IMR-90 (cell line): Measurements from ENCODE around the gene IL1RAP. TPM values are rescaled to one million over a fixed set of nuclear protein-coding genes. Genes with fewer than 3 reads are reported as not detected.

Experiments
- ATAC-seq: fragments of 200-7000 bp; cut with Tn5 transposase; 2 replicates; pipeline ENCODE4 v1.9.1; 2020; ENCODE audit warnings: low read depth, mild to moderate bottlenecking, moderate library complexity
- BruUV-seq: library from RNA; stranded (reverse); fragments of 400-500 nt; replicated peaks from 2 replicates; lab custom pipeline; 2021; lab: Mats Ljungman, UMichigan
- CTCF ChIA-PET: fragments of 300-600 bp; formaldehyde crosslinking; extraction: SDS; loops from one replicate; lab custom pipeline; 2021; ENCODE audit warnings: antibody characterized with exemption; lab: Yijun Ruan, JAX
- POLR2A ChIA-PET: fragments of 300-600 bp; sonication (Branson Sonifier 250); formaldehyde crosslinking; loops from one replicate; lab custom pipeline; 2022; ENCODE audit warnings: antibody characterized with exemption; ENCODE audit not compliant: unreplicated experiment; lab: Charles Lee
- DNase-seq: peaks from one replicate; pipeline ENCODE4 v3.0.0; 2013
- H2AFZ ChIP-seq: replicated peaks from 2 replicates; pipeline ENCODE3; 2013; ENCODE audit warnings: low read length, mild to moderate bottlenecking; ENCODE audit not compliant: poor library complexity
- H2AK5ac ChIP-seq: 2 replicates; pipeline ENCODE4 v1.6.1; 2013; ENCODE audit warnings: low read depth, low read length, inconsistent platforms
- H2AK9ac ChIP-seq: replicated peaks from 2 replicates; pipeline ENCODE3; 2013; ENCODE audit warnings: mild to moderate bottlenecking, low read depth, low read length, moderate library complexity; ENCODE audit not compliant: poor library complexity
- H2BK120ac ChIP-seq: 2 replicates; pipeline ENCODE4 v1.6.1; 2013; ENCODE audit warnings: low read depth, low read length, inconsistent platforms
- H2BK15ac ChIP-seq: 3 replicates; pipeline ENCODE4 v1.6.1; 2013; ENCODE audit warnings: low read depth, low read length, inconsistent platforms
- H2BK20ac ChIP-seq: 2 replicates; pipeline ENCODE4 v1.6.1; 2013; ENCODE audit warnings: low read depth, mild to moderate bottlenecking, inconsistent platforms, low read length, moderate library complexity
- H2BK5ac ChIP-seq: 2 replicates; pipeline ENCODE4 v1.6.1; 2013; ENCODE audit warnings: mild to moderate bottlenecking, low read depth, low read length, inconsistent platforms; ENCODE audit not compliant: poor library complexity, severe bottlenecking
- H3K14ac ChIP-seq: replicated peaks from 2 replicates; pipeline ENCODE4 v1.6.1; 2013; ENCODE audit warnings: low read depth, low read length, inconsistent platforms
- H3K18ac ChIP-seq: 2 replicates; pipeline ENCODE4 v1.6.1; 2013; ENCODE audit warnings: low read depth, low read length, control low read depth
- H3K23ac ChIP-seq: 2 replicates; pipeline ENCODE4 v1.6.1; 2013; ENCODE audit warnings: low read depth, low read length, inconsistent platforms
- H3K27ac ChIP-seq: 2 replicates; pipeline ENCODE4 v1.5.1; 2013; ENCODE audit warnings: mild to moderate bottlenecking, control low read depth, low read length; ENCODE audit not compliant: insufficient read depth
- H3K27me3 ChIP-seq: 2 replicates; pipeline ENCODE4 v1.6.1; 2013; ENCODE audit warnings: low read length; ENCODE audit not compliant: control insufficient read depth, insufficient read depth
- H3K36me3 ChIP-seq: 2 replicates; pipeline ENCODE4 v1.6.1; 2013; ENCODE audit warnings: low read length, mixed read lengths; ENCODE audit not compliant: control insufficient read depth, insufficient read depth
- H3K4ac ChIP-seq: 2 replicates; pipeline ENCODE4 v1.6.1; 2013; ENCODE audit warnings: low read depth, low read length, inconsistent platforms
- H3K4me1 ChIP-seq: 2 replicates; pipeline ENCODE4 v1.6.1; 2013; ENCODE audit warnings: low read length, mixed read lengths; ENCODE audit not compliant: control insufficient read depth, insufficient read depth
- H3K4me2 ChIP-seq: 2 replicates; pipeline ENCODE4 v1.6.1; 2013; ENCODE audit warnings: low read depth, mild to moderate bottlenecking, control low read depth, low read length, moderate library complexity
- H3K4me3 ChIP-seq: 2 replicates; pipeline ENCODE4 v1.5.1; 2013; ENCODE audit warnings: low read depth, mild to moderate bottlenecking, control low read depth, low read length, moderate library complexity; ENCODE audit not compliant: insufficient read depth
- H3K56ac ChIP-seq: 2 replicates; pipeline ENCODE4 v1.6.1; 2013; ENCODE audit warnings: low read length, inconsistent platforms; ENCODE audit not compliant: insufficient read depth; ENCODE audit errors: extremely low read depth
- H3K79me1 ChIP-seq, 2 experiments: 2 replicates each; pipeline ENCODE4 v1.6.1; 2013; ENCODE audit warnings: low read length in 2 of 2, inconsistent platforms in 1 of 2, low read depth in 1 of 2
- H3K9ac ChIP-seq: 2 replicates; pipeline ENCODE4 v1.6.1; 2013; ENCODE audit warnings: low read depth, low read length, control low read depth
- H3K9me1 ChIP-seq: 2 replicates; pipeline ENCODE4 v1.6.1; 2013; ENCODE audit warnings: low read length, inconsistent platforms; ENCODE audit not compliant: insufficient read depth
- H3K9me3 ChIP-seq: 2 replicates; pipeline ENCODE4 v1.6.1; 2013; ENCODE audit warnings: low read length; ENCODE audit not compliant: control insufficient read depth, insufficient read depth
- H4K20me1 ChIP-seq: 2 replicates; pipeline ENCODE4 v1.6.1; 2013; ENCODE audit warnings: low read length, inconsistent platforms; ENCODE audit not compliant: insufficient read depth
- H4K5ac ChIP-seq: 2 replicates; pipeline ENCODE4 v1.6.1; 2013; ENCODE audit warnings: mild to moderate bottlenecking, low read depth, low read length, control low read depth
- H4K8ac ChIP-seq, 2 experiments: 2 replicates each; pipeline ENCODE4 v1.6.1; 2013; ENCODE audit warnings: low read depth in 2 of 2, low read length in 2 of 2, control low read depth in 1 of 2, inconsistent platforms in 1 of 2
- H4K91ac ChIP-seq: 2 replicates; pipeline ENCODE4 v1.6.1; 2013; ENCODE audit warnings: low read depth, low read length, inconsistent platforms; ENCODE audit not compliant: insufficient read depth
- FOS ChIP-seq: fragments of 150-350 bp; IDR thresholded peaks from 2 replicates; pipeline ENCODE4 v1.6.1; 2016; ENCODE audit warnings: low read depth, low read length
- WGBS, 2 experiments: methylation state at CpG; one replicate each; pipeline versions ENCODE4 v1.1.5 to v1.1.7; 2013; ENCODE audit warnings: missing lambda C conversion rate in 2 of 2; ENCODE audit not compliant: insufficient read length in 1 of 2; ENCODE audit errors: extremely low coverage in 2 of 2; 5-methylcytosine and 5-hydroxymethylcytosine counted together
- dilution Hi-C: fragments of 300-500 bp; cut with HindIII; formaldehyde crosslinking; loops from one replicate; pipeline ENCODE4 v1.14.3; 2018; ENCODE audit warnings: low sequenced_read_pairs; ENCODE audit not compliant: unreplicated experiment
- in situ Hi-C: fragments of 300-500 bp; cut with MboI; formaldehyde crosslinking; loops from 3 replicates; pipeline ENCODE4 v1.14.3; 2019; ENCODE audit warnings: low sequenced_read_pairs, inconsistent platforms, mixed read lengths
- intact Hi-C: fragments of 100-400 bp; cut with micrococcal nuclease; formaldehyde crosslinking; loops from 2 replicates; pipeline ENCODE4 v1.10.0; 2022
- polyA plus RNA-seq, 3 experiments: library from polyadenylated mRNA; depleted of rRNA; stranded (reverse); fragments of >200 nt; gene quantifications; 2 replicates each; pipeline ENCODE4 v1.2.3, GENCODE V29; 2012; ENCODE audit warnings: low replicate concordance in 1 of 3
- total RNA-seq: library from RNA; depleted of rRNA; stranded (reverse); fragments of >200 nt; gene quantifications from 2 replicates; pipeline ENCODE4 v1.2.3, GENCODE V29; 2012
- TF ChIP-seq, protein P1 (sequence below): conservative IDR thresholded peaks from 2 replicates; pipeline ENCODE4 v1.5.1; 2012; ENCODE audit warnings: mild to moderate bottlenecking, low read depth, low read length, improper control_type of control experiment

The IL1RAP gene
- total and polyA plus RNA-seq, 2 of the 4 experiments (the other 2 are of a cell fraction) = 8.3 to 11.3 TPM

DNA sequence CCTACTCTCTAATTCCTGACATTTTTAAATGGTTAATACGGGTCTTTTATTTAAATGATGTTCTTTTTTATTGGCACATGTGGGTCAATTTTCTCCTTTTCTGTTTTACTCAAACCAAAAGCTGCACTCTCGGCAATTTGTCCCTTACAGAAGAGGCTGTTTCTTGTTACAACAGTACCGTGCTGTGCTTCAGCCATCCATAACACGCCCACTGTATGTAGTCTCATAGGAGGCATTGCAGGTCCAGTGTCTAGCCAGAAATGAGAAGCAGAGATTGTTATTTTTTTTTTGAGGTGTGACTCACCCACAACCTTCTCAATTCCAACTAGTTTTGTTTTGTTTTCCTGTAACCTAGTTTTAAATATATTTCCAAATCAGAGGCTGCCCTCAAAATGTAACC is 184.0 kb downstream of the IL1RAP start:
- CTCF ChIA-PET = interaction anchor here (0.5 to 2.3 kb wide), 9 partner anchors 9 to 737 kb away, joined by 3 to 9 read pairs (median 4); partner anchors contain the start of gene IL1RAP
- POLR2A ChIA-PET = no interaction called here
- no peak overlapping the region for H2AFZ ChIP-seq
- H4K91ac ChIP-seq = no peak overlapping the region
- in situ Hi-C loops (loop anchor here (5.0 to 10.0 kb wide), 2 partner anchors 176 to 733 kb away; no protein-coding TSS in a partner anchor), dilution Hi-C loops (no loop called here), intact Hi-C loops (loop anchor here (1.0 to 10.0 kb wide), 7 partner anchors 166 to 737 kb away; partner anchors contain the start of genes CLDN1 and IL1RAP)
- no peaks in the 10 kb centered on the region for H3K27me3 ChIP-seq
- H3K14ac ChIP-seq = no peak overlapping the region
- no peak overlapping the region for H2BK15ac ChIP-seq
- H4K8ac ChIP-seq = no peak overlapping the region
- peak; percentile 55 for ATAC-seq
- H2BK120ac ChIP-seq = peak overlapping the region; percentile 37; the same call in 1 of the 2 replicates
- H3K27ac ChIP-seq = no peak overlapping the region
- H3K36me3 ChIP-seq = no peaks in the 10 kb centered on the region
- no peak overlapping the region for H2BK20ac ChIP-seq
- no peak overlapping the region for H3K4ac ChIP-seq
- H3K4me3 ChIP-seq = no peak overlapping the region
- no peaks in the 10 kb centered on the region for H3K4me1 ChIP-seq
- no peak overlapping the region for H2AK5ac ChIP-seq
- peak; percentile 59 for DNase-seq
- no peaks in the 10 kb centered on the region for H3K9me1 ChIP-seq
- WGBS, 2 experiments = no CpG with 5 or more reads among the region's 4 CpGs
- H2BK5ac ChIP-seq = no peak overlapping the region
- no peaks in the 10 kb centered on the region for H3K9me3 ChIP-seq
- H3K23ac ChIP-seq = no peak overlapping the region
- no peaks in the 10 kb centered on the region for H3K79me1 ChIP-seq
- H4K5ac ChIP-seq = no peak overlapping the region
- no peak overlapping the region for H2AK9ac ChIP-seq
- no peak overlapping the region for H3K18ac ChIP-seq
- no TSS peak for BruUV-seq
- H3K9ac ChIP-seq = no peak overlapping the region
- no peaks in the 10 kb centered on the region for H4K20me1 ChIP-seq
- H3K4me2 ChIP-seq = peak overlapping the region; percentile 52; the same call in 1 of the 2 replicates
- peak; percentile 33; the same call in 1 of the 2 replicates for TF ChIP-seq FOS
- TF ChIP-seq, protein P1, sequence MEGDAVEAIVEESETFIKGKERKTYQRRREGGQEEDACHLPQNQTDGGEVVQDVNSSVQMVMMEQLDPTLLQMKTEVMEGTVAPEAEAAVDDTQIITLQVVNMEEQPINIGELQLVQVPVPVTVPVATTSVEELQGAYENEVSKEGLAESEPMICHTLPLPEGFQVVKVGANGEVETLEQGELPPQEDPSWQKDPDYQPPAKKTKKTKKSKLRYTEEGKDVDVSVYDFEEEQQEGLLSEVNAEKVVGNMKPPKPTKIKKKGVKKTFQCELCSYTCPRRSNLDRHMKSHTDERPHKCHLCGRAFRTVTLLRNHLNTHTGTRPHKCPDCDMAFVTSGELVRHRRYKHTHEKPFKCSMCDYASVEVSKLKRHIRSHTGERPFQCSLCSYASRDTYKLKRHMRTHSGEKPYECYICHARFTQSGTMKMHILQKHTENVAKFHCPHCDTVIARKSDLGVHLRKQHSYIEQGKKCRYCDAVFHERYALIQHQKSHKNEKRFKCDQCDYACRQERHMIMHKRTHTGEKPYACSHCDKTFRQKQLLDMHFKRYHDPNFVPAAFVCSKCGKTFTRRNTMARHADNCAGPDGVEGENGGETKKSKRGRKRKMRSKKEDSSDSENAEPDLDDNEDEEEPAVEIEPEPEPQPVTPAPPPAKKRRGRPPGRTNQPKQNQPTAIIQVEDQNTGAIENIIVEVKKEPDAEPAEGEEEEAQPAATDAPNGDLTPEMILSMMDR = no peak
- H3K56ac ChIP-seq = no peak overlapping the region
